Ovary (tissue), 3 donors: ENCODE results near the gene NKX1-1.
"Not testable (repeated sequence)": the region's sequence is repeated elsewhere in the genome, so short reads cannot be mapped to it uniquely, and the experiment has no call there.

Source experiments
- CTCF ChIP-seq, 3 donors: fragments of 450-650 bp in 2 of 3; fragments of 200-600 bp in 1 of 3; IDR thresholded peaks; one replicate each; pipeline versions ENCODE4 v1.5.1 to v1.8.0; 2016 to 2022; ENCODE audit warnings: antibody characterized with exemption in 3 of 3, mild to moderate bottlenecking in 1 of 3
- POLR2A ChIP-seq: fragments of 450-650 bp; IDR thresholded peaks from one replicate; pipeline ENCODE4 v1.6.1; 2017; ENCODE audit warnings: antibody characterized with exemption, mild to moderate bottlenecking, moderate library complexity
- donor health status: DM: no; HTN: no; CAD: no.

DNA sequence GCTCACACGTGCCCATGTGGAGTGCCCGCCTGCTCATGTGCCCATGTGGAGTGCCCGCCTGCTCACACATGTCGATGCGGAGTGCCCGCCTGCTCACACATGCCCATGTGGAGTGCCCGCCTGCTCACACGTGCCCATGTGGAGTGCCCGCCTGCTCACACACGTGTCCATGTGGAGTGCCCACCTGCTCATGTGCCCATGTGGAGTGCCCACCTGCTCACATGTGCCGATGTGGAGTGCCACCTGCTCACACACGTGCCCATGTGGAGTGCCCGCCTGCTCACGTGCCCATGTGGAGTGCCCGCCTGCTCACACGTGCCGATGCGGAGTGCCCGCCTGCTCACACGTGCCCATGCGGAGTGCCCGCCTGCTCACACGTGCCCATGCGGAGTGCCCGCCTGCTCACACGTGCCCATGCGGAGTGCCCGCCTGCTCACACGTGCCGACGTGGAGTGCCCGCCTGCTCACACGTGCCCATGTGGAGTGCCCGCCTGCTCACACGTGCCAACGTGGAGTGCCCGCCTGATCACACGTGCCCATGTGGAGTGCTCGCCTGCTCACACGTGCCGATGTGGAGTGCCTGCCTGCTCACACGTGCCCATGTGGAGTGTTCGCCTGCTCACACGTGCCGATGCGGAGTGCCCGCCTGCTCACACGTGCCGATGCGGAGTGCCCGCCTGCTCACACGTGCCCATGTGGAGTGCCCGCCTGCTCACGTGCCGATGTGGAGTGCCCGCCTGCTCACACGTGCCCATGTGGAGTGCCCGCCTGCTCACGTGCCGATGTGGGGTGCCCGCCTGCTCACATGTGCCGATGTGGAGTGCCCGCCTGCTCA, 11.5 kb downstream of the NKX1-1 start:
- not testable (repeated sequence) for TF ChIP-seq CTCF (IDR thresholded peaks at IDR 0.05); POLR2A
